GM18951 (cell line): ENCODE measurements around the gene CAPG.

Experiments used
- POLR2A ChIP-seq: IDR thresholded peaks from 4 replicates; pipeline ENCODE4 v1.6.1; 2011; ENCODE audit warnings: mild to moderate bottlenecking; ENCODE audit not compliant: insufficient read length, insufficient read depth; ENCODE audit errors: extremely low read depth
- in situ Hi-C: fragments of 300-500 bp; cut with MboI; formaldehyde crosslinking; loops from one replicate; pipeline ENCODE4 v1.12.0; 2022; ENCODE audit warnings: low sequenced_read_pairs, mixed read lengths, inconsistent platforms; ENCODE audit not compliant: unreplicated experiment

Gene CAPG, protein sequence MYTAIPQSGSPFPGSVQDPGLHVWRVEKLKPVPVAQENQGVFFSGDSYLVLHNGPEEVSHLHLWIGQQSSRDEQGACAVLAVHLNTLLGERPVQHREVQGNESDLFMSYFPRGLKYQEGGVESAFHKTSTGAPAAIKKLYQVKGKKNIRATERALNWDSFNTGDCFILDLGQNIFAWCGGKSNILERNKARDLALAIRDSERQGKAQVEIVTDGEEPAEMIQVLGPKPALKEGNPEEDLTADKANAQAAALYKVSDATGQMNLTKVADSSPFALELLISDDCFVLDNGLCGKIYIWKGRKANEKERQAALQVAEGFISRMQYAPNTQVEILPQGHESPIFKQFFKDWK

DNA sequence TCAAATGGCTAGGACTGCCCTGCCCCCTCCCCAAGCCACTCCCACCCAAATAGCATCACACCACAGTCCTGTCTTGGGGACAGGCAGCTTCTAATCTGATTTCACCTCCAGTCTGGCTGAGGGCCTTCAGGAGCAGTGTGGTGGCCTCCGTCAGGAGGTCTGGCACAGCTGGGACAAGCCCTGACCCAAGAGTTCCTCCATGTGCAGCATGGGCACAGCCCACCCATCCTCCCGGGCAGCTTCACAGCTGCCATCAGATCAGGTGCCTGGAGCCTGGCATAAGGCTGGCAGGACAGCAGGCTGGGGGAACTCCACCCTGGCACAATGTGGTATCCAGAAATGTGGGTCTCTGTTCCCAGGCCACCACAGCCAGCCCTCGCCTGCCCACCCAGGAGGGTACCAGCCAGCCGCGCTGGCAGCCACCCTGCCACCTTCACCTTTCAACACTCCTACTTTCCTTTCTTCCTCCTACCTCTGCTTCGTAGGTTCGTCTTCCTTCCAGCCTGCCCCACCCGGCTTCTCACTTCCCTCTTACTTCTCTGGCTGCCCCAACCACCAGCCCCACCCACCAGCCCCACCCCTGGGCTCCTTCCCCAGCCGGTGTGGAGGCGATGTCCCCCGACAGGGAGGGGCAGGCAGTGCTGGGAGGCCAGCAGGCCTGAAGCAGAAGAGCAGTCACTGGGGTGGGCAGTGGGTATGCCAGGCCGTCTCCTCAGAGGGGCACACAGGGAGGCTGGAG lies at the start of gene CAPG:
CAPG (minus strand) TSS at position 522 of the 739 bp plus-strand sequence. CDS start 8,221 bp downstream, outside the sequence.
- in situ Hi-C loops: no loop called here
- peak; percentile 47 for TF ChIP-seq POLR2A

DNA sequence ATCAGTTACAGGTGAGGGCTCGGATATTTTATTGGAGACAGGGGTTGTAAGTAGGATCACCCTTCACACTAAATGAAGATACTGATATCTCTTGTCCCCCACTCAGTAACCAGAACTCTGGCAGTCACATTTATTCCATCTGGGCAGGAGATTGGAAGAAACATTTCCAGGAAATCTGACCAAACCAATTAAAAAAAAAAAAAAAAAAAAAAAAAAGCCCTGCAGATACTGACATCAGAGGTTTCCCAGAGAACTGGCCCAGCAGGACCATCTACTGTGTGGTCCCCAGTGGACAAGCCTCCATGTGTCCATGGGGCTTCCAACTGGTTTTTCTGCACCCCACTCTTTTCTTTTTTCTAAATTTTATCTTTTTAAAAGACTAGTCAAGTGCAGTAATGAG lies 49.6 kb upstream of the CAPG start:
- no peak for TF ChIP-seq POLR2A
- in situ Hi-C loops: no loop called here

DNA sequence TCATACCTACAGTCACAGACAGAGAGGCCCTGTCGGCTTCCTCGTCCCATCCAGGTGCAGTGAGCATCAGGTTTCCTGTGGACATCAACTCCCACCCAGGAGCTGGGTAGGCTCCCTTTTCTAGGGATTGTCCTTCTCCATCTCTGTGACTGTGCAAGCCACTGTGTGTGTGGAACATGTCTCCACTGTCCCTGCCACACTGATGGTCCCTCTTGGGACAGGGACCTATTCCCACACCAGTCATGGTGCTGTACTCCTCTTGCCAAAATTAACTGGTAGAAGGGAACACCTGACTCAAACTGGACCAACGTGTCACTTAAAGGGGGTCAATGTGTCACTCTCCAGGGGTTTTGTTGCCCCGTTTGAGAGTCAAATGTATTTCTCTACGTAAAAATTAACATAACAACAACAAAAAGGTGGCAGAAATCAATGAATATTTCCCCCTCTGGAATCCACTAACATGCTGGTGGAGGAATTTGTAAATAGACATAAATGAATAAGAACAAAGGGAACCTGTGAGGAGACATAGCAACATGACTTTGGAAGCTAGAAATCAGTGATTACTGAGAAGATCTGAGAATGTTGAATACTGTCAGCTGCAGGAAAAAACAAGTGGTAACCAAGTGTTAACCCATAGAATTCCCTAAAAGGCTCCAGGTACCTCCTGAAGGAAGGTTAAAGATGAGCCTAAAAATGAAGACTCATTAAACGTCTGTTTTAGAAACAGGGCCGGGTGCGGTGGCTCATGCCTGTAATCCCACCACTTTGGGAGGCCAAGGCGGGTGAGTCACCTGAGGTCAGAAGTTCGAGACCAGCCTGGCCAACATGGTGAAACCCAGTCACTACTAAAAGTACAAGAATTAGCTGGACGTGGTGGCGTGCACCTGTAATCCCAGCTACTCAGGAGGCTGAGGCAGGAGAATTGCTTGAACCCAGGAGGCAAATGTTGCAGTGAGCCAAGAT lies 48.7 kb upstream of the CAPG start:
- in situ Hi-C loops: no loop called here
- no peak for TF ChIP-seq POLR2A

DNA sequence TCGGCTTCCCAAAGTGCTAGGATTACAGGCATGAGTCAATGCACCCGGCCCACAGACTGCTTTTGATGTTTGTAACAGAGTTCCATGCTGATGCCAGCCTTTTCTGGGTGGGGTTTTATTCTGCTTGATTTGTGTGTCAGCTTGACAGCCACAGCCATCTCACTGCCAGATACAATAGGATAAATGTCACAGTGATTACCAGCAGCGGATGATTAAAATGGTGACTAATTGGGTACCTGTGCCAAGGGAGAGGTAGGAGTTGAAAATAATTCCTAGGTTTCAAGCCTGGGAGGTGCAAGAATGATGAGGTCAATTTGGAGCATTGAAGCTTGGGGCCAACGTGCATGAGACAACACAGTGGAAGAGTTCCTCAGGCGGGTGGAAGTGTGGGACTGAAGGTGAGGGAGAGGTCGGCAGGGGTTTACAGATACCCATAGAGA lies 47.7 kb upstream of the CAPG start:
- in situ Hi-C loops: no loop called here
- no peak for TF ChIP-seq POLR2A

DNA sequence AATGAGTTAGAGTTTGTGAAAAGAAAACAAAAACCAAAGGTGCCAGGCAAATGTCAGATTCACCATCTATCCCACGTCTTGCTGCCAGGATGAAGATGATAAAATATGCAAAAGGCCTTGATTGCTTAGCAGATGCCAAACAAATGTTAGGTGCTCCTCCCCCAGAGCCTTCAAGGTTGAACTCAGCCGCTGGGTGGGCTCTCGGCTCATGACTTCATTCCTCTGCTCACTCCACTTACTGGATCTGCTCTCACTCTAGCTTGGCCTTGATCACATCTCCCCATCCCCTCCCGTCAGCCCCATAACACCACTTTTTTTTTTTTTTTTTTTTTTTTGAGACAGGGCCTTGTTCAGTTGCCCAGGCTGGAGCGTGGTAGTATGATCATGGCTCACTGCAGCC lies 46.9 kb upstream of the CAPG start:
- in situ Hi-C loops: no loop called here
- no peak for TF ChIP-seq POLR2A

DNA sequence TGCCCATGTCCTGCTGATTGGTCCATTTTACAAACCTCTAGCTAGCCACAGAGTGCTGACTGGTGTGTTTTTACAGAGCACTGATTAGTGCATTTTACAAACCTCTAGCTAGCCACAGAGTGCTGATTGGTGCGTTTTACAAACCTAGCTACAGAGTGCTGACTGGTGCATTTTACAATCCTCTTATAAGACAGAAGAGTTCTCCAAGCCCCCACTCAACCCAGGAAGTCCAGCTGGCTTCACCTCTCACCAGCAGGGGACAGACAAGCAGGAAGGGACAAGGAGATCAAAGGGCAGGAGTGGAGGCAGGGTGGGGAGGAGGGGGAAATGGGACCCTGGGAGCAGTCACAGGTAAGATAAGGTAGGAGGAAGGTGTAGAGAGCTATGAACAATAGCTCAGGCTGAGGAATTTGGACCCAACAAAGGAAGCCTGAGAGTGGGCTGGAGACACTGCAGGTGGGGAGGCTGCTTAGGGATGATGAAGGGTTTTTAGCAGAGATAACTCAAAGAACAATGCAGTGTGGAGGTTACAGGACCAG lies 45.5 kb upstream of the CAPG start:
- in situ Hi-C loops: no loop called here
- no peak for TF ChIP-seq POLR2A

DNA sequence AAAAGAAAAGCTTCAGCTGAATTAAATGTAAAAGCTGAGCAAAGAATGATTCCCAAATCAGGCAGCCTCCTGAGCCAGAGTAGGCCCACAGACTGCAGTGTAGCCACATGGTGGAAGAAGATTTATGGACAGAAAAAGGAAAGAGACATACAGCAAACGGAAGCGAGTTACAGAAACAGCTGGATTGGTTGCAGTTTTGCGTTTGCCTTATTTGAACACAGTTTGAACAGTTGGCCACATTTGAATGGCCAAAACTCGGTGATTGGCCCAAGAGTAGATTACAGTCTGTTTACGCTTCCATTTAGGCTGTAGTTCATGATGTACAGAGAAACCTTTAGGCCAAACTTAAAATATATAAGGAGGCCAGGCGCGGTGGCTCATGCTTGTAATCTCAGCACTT lies 43.4 kb upstream of the CAPG start:
- in situ Hi-C loops: no loop called here
- TF ChIP-seq POLR2A: no peak

DNA sequence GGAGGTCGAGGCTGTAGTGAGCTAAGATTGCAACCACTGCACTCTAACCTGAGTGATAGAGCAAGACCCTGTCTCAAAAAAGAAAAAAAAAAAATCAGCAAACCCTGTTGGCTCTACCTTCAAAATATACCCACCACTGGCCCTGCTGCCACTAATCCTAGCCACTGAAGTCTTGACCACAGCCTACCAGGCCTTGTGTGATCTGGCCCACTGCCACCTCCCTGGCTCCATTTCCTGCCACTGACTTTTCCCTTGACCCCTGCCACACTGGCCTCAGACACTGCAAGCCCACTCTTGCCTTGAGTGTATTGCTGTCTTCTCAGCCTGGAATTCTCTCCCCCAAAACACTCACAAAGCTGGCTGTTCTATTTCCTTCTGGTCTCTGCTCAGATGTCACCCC lies 42.1 kb upstream of the CAPG start:
- in situ Hi-C loops: no loop called here
- TF ChIP-seq POLR2A: no peak

DNA sequence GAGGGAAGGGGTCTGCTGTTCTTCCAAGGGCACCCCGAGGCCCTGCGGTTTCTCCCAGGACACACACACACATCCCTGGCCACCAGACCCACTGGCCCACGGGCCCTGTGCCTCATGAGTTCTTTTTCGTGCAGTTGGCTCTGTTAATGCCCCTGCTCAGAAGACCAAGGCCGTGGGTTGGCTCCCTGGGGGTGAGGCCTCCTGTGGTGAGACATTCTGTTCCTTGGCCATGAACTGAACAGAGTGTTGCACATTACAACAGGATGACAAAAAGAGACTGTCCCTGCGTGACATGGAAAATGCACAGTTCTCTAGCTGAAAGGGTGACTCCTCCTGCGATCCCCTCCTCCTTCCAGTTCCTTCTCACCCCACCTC lies 39.0 kb upstream of the CAPG start:
- in situ Hi-C loops: no loop called here
- TF ChIP-seq POLR2A: no peak

DNA sequence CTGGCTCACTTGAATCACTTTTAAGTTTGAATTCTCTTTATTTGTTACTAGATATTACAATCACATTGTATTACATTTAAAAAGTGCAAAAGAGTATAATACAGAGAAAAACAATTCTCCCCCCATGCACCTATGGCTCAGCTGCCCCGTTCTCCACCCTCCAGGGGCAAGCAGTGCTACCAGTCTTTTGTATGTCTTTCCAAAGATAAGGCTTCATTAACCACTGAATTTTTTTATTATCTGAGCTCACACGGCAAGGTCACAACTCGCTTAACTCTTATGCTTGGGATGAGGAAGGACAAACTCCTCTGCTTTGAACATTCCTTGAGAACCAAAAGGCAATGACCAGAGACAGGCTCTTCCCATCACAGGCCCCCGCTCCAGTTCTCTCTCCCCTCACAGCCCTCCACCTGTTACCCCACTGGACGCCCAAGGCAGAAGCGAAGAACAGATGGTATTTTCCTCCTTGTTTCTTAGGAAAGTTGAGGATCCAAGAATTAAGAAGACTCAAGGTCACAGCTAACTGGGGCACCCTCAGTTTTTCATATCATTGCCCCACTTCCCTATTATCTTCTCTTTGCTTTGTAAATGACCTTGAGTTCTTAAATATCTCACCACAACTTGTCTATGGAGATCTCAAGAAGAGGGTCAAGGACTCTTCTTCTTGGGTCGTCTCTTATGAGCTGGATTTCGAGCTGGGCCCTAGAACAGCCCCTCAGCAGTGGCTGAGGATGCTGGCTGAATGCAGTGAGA lies 38.5 kb upstream of the CAPG start:
- no peak for TF ChIP-seq POLR2A
- in situ Hi-C loops: no loop called here

DNA sequence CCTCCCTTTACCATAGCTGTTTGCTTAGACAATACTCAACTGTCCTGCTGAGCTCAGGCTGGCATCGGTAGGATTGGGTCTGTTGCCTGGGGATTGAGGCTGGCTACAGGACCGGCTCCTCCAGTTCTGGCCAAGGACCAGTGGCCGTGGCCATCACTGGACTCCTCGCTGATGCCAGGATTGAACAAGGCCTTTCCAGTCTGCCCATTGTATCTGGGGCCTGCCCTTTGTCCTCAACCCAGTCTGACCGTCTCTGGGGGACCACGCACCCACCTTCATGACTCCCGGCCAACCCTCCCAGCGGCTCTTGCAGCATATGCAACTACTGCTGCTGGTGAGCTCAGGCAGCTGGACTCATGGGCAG lies 37.0 kb upstream of the CAPG start:
- no peak for TF ChIP-seq POLR2A
- in situ Hi-C loops: no loop called here

DNA sequence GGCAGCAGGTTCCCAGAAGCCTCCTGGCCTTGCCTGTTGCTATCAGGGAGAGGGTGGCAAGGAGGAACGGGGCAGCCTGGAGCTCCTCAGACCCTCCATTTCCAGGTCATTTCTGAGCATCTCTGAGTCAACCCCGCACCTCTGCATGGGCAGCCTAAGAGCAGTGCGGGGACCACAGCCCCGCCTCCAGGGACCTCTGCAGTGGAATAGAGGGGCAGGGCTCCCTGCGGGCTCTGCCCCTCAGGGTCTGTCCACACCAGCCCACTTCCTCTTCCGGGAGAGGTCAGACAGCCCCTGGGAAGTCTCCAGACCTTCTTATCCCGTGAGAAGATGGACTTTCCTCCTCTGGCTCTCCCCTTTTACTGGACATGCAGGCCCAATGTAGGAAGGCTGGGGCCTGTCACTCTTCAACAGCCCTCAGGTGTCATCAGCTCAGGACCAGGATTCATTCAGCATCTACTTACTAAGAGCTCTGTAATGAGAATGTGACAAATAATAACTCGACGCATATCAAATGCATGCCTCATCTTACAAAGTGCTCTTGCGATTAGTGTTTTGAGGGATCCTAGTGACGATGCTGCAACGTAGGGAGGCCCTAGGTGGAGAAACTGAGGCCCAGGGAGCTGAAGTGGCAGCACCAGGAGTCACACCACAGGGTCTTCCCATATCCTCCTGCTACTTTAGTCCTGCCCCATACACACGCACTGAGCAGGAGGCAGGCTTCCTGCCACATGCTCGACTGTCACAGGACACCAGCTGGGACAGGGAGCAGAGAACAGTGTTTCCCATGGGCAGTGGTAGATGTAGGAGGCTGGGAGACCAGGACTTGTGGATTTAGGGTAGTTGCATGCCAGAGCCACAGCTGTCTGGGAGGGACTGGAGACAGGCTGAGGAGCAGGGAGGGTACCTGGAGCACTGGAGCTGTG lies 36.4 kb upstream of the CAPG start:
- no peak for TF ChIP-seq POLR2A
- in situ Hi-C loops: no loop called here
